GM12878 (cell line): ENCODE measurements around the gene MST1R.

ENCODE experiments used
- EP300 ChIP-seq, 2 experiments: fragments of 150-350 bp in 1 of 2; IDR thresholded peaks; 2 replicates each; pipeline ENCODE4 v1.6.1; 2011 to 2012; ENCODE audit warnings: low read depth in 2 of 2, low read length in 2 of 2, borderline replicate concordance in 1 of 2, improper control_type of control experiment in 1 of 2, inconsistent platforms in 1 of 2; ENCODE audit not compliant: control insufficient read depth in 1 of 2
- JUND ChIP-seq: IDR thresholded peaks from 2 replicates; pipeline ENCODE4 v1.6.1; 2012; ENCODE audit warnings: low read depth, mild to moderate bottlenecking, low read length, improper control_type of control experiment, moderate library complexity
- MXI1 ChIP-seq: fragments of 150-350 bp; IDR thresholded peaks from 2 replicates; pipeline ENCODE4 v1.6.1; 2011; ENCODE audit warnings: low read depth, mild to moderate bottlenecking, inconsistent platforms, low read length, improper control_type of control experiment
- MYC ChIP-seq: IDR thresholded peaks from 2 replicates; pipeline ENCODE4 v1.6.1; 2011; ENCODE audit warnings: mild to moderate bottlenecking, low read length, moderate library complexity, inconsistent platforms; ENCODE audit not compliant: insufficient read depth, insufficient replicate concordance, insufficient read length, severe bottlenecking
- POLR2A ChIP-seq: IDR thresholded peaks from 2 replicates; pipeline ENCODE4 v1.6.1; 2011; ENCODE audit warnings: low read depth, mild to moderate bottlenecking, low read length
- POLR2AphosphoS5 ChIP-seq: IDR thresholded peaks from 2 replicates; pipeline ENCODE4 v1.6.1; 2011; ENCODE audit warnings: mild to moderate bottlenecking, low read length, inconsistent platforms
- RAD21 ChIP-seq: IDR thresholded peaks from 2 replicates; pipeline ENCODE4 v1.6.1; 2011; ENCODE audit warnings: mild to moderate bottlenecking, low read depth, low read length, moderate library complexity; ENCODE audit not compliant: insufficient read depth
- SIN3A ChIP-seq: IDR thresholded peaks from 2 replicates; pipeline ENCODE4 v1.6.1; 2012; ENCODE audit warnings: low read depth, low read length, improper control_type of control experiment
- SP1 ChIP-seq: IDR thresholded peaks from one replicate; pipeline ENCODE4 v1.6.1; 2011; ENCODE audit warnings: low read depth, low read length
- TAF1 ChIP-seq: IDR thresholded peaks from 2 replicates; pipeline ENCODE4 v1.6.1; 2011; ENCODE audit warnings: mild to moderate bottlenecking, low read depth, low read length, borderline replicate concordance
- YY1 ChIP-seq: IDR thresholded peaks from 2 replicates; pipeline ENCODE4 v1.6.1; 2011; ENCODE audit warnings: low read depth, mild to moderate bottlenecking, low read length
- TF ChIP-seq, protein P1 (sequence below): IDR thresholded peaks from 2 replicates; pipeline ENCODE4 v1.6.1; 2011; ENCODE audit warnings: low read depth, low read length, improper control_type of control experiment, borderline replicate concordance
- TF ChIP-seq, protein P2 (sequence below), 3 experiments: IDR thresholded peaks in 2 of 3; conservative IDR thresholded peaks in 1 of 3; 2 replicates each; pipeline ENCODE4 v1.5.1; 2011; ENCODE audit warnings: low read depth in 3 of 3, low read length in 3 of 3, mild to moderate bottlenecking in 3 of 3, control low read depth in 2 of 3, moderate library complexity in 2 of 3, inconsistent platforms in 1 of 3, mixed read lengths in 1 of 3; ENCODE audit not compliant: control insufficient read depth in 2 of 3, insufficient read depth in 1 of 3; ENCODE audit errors: extremely low read depth in 1 of 3
- TF ChIP-seq, protein P3 (sequence below): IDR thresholded peaks from 2 replicates; pipeline ENCODE4 v1.6.1; 2012; ENCODE audit warnings: mild to moderate bottlenecking, low read depth, low read length

DNA sequence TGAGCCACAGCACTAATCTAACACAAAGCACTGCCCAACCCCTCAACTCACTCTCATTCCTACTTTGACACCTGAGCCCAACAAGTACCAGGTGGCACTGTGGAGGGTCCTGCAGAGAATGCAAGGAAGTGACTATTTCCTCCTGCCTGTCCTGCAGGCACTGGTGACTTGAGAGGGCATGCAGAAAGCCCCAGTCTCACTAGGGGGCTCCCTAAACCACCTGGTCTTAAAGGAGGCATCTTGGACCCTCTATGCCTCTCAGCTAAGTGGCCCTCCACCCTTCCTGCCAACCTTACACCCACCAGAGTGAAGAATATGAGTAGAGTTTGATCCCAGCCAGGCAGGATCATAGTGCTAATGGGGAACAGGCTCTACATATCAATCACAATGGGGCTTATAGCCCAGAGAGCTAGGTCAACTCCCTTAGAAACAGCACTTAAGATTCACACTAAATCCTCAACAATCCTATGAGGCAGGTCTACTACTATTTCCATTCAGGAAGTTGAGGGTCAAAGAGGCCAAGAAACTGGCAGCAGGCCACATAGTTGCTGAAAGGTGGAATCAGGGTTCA lies 62.5 kb downstream of the MST1R start:
- TF ChIP-seq, protein P1, sequence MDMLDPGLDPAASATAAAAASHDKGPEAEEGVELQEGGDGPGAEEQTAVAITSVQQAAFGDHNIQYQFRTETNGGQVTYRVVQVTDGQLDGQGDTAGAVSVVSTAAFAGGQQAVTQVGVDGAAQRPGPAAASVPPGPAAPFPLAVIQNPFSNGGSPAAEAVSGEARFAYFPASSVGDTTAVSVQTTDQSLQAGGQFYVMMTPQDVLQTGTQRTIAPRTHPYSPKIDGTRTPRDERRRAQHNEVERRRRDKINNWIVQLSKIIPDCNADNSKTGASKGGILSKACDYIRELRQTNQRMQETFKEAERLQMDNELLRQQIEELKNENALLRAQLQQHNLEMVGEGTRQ = no peak
- no peak for TF ChIP-seq TAF1
- TF ChIP-seq, protein P2, sequence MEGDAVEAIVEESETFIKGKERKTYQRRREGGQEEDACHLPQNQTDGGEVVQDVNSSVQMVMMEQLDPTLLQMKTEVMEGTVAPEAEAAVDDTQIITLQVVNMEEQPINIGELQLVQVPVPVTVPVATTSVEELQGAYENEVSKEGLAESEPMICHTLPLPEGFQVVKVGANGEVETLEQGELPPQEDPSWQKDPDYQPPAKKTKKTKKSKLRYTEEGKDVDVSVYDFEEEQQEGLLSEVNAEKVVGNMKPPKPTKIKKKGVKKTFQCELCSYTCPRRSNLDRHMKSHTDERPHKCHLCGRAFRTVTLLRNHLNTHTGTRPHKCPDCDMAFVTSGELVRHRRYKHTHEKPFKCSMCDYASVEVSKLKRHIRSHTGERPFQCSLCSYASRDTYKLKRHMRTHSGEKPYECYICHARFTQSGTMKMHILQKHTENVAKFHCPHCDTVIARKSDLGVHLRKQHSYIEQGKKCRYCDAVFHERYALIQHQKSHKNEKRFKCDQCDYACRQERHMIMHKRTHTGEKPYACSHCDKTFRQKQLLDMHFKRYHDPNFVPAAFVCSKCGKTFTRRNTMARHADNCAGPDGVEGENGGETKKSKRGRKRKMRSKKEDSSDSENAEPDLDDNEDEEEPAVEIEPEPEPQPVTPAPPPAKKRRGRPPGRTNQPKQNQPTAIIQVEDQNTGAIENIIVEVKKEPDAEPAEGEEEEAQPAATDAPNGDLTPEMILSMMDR (IDR thresholded peaks at IDR 0.05 in 2 of 3, conservative IDR thresholded peaks at IDR 0.05 in 1 of 3; ENCODE audit: control insufficient read depth in 2 of 3, extremely low read depth in 1 of 3, insufficient read depth in 1 of 3, low read depth in 3 of 3, low read length in 3 of 3) = peak; percentile 56 to 63 (median 58)
- peak; percentile 61 for TF ChIP-seq RAD21
- no peak for TF ChIP-seq EP300 (IDR thresholded peaks at IDR 0.05; ENCODE audit: borderline replicate concordance in 1 of 2, control insufficient read depth in 1 of 2, low read depth in 2 of 2, low read length in 2 of 2)
- TF ChIP-seq, protein P3, sequence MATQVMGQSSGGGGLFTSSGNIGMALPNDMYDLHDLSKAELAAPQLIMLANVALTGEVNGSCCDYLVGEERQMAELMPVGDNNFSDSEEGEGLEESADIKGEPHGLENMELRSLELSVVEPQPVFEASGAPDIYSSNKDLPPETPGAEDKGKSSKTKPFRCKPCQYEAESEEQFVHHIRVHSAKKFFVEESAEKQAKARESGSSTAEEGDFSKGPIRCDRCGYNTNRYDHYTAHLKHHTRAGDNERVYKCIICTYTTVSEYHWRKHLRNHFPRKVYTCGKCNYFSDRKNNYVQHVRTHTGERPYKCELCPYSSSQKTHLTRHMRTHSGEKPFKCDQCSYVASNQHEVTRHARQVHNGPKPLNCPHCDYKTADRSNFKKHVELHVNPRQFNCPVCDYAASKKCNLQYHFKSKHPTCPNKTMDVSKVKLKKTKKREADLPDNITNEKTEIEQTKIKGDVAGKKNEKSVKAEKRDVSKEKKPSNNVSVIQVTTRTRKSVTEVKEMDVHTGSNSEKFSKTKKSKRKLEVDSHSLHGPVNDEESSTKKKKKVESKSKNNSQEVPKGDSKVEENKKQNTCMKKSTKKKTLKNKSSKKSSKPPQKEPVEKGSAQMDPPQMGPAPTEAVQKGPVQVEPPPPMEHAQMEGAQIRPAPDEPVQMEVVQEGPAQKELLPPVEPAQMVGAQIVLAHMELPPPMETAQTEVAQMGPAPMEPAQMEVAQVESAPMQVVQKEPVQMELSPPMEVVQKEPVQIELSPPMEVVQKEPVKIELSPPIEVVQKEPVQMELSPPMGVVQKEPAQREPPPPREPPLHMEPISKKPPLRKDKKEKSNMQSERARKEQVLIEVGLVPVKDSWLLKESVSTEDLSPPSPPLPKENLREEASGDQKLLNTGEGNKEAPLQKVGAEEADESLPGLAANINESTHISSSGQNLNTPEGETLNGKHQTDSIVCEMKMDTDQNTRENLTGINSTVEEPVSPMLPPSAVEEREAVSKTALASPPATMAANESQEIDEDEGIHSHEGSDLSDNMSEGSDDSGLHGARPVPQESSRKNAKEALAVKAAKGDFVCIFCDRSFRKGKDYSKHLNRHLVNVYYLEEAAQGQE = no peak
- no peak for TF ChIP-seq SIN3A
- no peak for TF ChIP-seq YY1
- TF ChIP-seq MYC = no peak
- TF ChIP-seq POLR2AphosphoS5 = no peak
- TF ChIP-seq MXI1 = no peak
- TF ChIP-seq JUND = no peak
- no peak for TF ChIP-seq POLR2A
- no peak for TF ChIP-seq SP1
